KOPT-K1 (cell line): ENCODE data around the gene GNL2.
"Not testable (repeated sequence)": the region's sequence is repeated elsewhere in the genome, so short reads cannot be mapped to it uniquely, and the experiment has no call there.

ENCODE experiments used
- H3K27ac ChIP-seq: fragments of 200-600 bp; sonication (generic); 2 replicates; pipeline ENCODE4 v1.5.1; 2016; ENCODE audit warnings: antibody characterized with exemption, mild to moderate bottlenecking, low read depth, low read length; ENCODE audit not compliant: poor library complexity, severe bottlenecking
- H3K36me3 ChIP-seq: fragments of 200-600 bp; sonication (generic); 2 replicates; pipeline ENCODE4 v1.5.1; 2017; ENCODE audit warnings: antibody characterized with exemption, mild to moderate bottlenecking, low read length, moderate library complexity; ENCODE audit not compliant: insufficient read depth
- H3K9me3 ChIP-seq: fragments of 200-600 bp; sonication (generic); 2 replicates; pipeline ENCODE4 v1.5.1; 2017; ENCODE audit warnings: antibody characterized with exemption, low read length, mild to moderate bottlenecking; ENCODE audit not compliant: insufficient read depth, poor library complexity, severe bottlenecking

The GNL2 gene

GRCh38 chr1:37557402-37557801 is 38.3 kb downstream of the GNL2 start:
- no peak overlapping the region for H3K27ac ChIP-seq
- peaks cover 14% of the 10 kb centered on the region; the same call in 1 of the 2 replicates for H3K36me3 ChIP-seq
- H3K9me3 ChIP-seq = peaks cover 8% of the 10 kb centered on the region

GRCh38 chr1:37556712-37557196 is 39.0 kb downstream of the GNL2 start, which contains the start of gene DNALI1:
TSS of gene DNALI1 (plus strand) at chr1:37556940. CDS start at chr1:37556995, 55 bp downstream.
- no peak within 1 kb of the TSS for H3K27ac ChIP-seq
- peaks cover 14% of the 10 kb centered on the region for H3K36me3 ChIP-seq
- H3K9me3 ChIP-seq = peaks cover 8% of the 10 kb centered on the region

GRCh38 chr1:37553927-37554808 is 41.6 kb downstream of the GNL2 start, which contains the start of gene SNIP1:
TSS of gene SNIP1 (minus strand) at chr1:37554293. CDS start at chr1:37554229, 64 bp downstream.
- peaks cover 8% of the 10 kb centered on the region for H3K9me3 ChIP-seq
- peaks cover 35% of the 10 kb centered on the region for H3K36me3 ChIP-seq
- H3K27ac ChIP-seq = peak within 1 kb of the TSS; percentile 72

- Histone ChIP-seq H3K9me3 (peaks cover 8% of the 10 kb centered on the region), H3K27ac (peak overlapping the region; percentile 72), H3K36me3 (peaks cover 41% of the 10 kb centered on the region)
These were observed 42.2 kb downstream of the GNL2 start for GRCh38 chr1:37553598-37553926.

GRCh38 chr1:37549341-37549740 is 46.4 kb downstream of the GNL2 start:
- Histone ChIP-seq H3K27ac (no peak overlapping the region), H3K36me3 (peaks cover 82% of the 10 kb centered on the region), H3K9me3 (peaks cover 1% of the 10 kb centered on the region)

DNA sequence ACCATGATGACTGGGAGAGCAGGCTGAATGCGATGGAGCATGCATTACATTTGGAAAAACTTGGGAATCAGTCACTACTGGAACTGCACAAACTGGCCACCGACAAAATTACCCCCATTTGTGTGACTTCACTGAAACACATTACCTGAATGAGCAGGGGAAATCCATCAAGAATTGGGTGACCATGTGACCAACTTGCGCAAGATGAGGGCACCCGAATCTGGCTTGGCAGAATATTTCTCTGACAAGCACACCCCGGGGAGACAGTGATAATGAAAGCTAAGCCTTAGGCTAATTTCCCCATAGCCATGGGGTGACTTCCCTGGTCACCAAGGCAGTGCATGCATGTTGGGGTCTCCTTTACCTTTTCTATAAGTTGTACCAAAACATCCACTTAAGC is 50.7 kb downstream of the GNL2 start:
- Histone ChIP-seq H3K27ac (no peak overlapping the region), H3K36me3 (peaks cover 95% of the 10 kb centered on the region)

GRCh38 chr1:37544530-37544929 is 51.2 kb downstream of the GNL2 start:
- peaks cover 95% of the 10 kb centered on the region for H3K36me3 ChIP-seq

More for the DNA sequence above, 50.7 kb downstream of the GNL2 start:
- H3K9me3 ChIP-seq = no peaks in the 10 kb centered on the region

GRCh38 chr1:37540036-37540785 is 55.5 kb downstream of the GNL2 start:
- no peaks in the 10 kb centered on the region for H3K9me3 ChIP-seq
- H3K27ac ChIP-seq = no peak overlapping the region
- H3K36me3 ChIP-seq = peaks cover 97% of the 10 kb centered on the region

More at GRCh38 chr1:37544530-37544929, 51.2 kb downstream of the GNL2 start:
- Histone ChIP-seq H3K9me3 (no peaks in the 10 kb centered on the region), H3K27ac (no peak overlapping the region)

- not testable (repeated sequence) for H3K27ac ChIP-seq, H3K9me3 ChIP-seq
- H3K36me3 ChIP-seq = peaks cover 95% of the 10 kb centered on the region
These were observed 56.6 kb downstream of the GNL2 start for GRCh38 chr1:37539154-37539553.

GRCh38 chr1:37537378-37537777 is 58.4 kb downstream of the GNL2 start:
- Histone ChIP-seq H3K36me3 (peaks cover 91% of the 10 kb centered on the region), H3K9me3 (no peaks in the 10 kb centered on the region), H3K27ac (no peak overlapping the region)

DNA sequence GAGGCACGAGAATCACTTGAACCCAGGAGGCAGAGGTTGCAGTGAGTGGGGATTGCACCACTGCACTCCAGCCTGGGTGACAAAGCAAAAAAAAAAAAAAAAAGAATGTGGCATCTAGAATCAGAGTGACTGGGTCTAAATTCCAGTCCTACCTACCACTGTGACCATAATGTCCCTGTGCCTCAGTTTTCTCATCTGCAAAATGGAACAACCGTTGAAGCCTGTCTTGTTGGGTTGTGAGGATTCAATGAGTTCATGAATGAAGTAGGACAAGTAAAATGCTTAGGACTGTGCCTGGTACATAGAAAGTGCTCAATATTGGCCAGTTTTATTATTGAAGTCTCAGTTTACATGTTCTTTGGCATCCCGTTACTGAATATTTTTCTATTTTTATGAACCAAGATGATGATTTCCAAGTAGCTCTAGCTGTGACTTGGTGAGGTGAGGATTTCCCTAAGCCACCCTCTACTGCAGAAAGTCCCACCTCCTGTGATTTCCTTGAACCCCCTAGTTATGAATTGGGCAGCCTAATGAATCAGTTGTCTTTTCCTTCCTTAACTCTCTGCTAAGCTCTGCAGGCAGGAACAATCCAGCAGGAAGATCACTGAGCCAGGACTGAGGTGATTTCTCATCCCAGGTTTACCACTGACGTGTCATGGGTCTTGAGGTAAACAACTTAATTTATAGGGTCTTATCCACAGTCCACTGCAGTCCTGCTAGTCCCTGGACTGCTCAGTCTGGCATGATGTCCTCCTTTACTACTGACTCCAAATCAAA is 62.2 kb downstream of the GNL2 start:
- H3K36me3 ChIP-seq = peaks cover 53% of the 10 kb centered on the region
- no peaks in the 10 kb centered on the region for H3K9me3 ChIP-seq
- no peak overlapping the region for H3K27ac ChIP-seq

DNA sequence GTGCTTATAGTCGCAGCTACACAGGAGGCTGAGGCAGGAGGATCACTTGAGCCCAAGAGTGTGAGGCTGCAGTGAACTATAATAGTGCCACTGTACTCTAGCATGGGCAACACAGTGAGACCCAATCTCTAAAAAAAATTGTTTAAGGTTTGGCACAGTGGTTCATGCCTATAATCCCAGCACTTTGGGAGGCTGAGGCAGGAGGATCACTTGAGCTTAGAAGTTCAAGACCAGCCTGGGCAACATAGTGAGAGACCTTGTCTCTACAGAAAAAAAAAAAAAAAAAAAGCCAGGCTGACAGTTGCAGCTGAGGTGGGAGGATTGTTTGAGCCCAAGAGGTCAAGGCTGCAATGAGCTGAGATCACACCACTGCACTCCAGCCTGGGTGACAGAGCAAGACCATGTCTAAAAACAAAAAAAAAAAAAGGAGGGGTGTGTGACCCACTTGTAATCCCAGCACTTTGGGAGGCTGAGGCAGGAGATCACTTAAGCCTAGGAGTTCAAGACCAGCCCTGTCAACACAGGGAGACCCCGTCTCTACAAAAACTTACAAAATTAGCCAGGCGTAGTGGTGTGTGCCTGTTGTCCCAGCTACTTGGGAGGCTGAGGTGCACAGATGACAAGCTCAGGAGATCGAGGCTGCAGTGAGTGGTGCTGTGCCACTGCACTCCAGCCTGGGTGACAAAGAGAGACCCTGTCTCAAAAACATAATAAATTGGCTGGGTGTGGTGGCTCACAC is 63.1 kb downstream of the GNL2 start:
- H3K27ac ChIP-seq, H3K9me3 ChIP-seq: not testable (repeated sequence)
- peaks cover 44% of the 10 kb centered on the region for H3K36me3 ChIP-seq

GRCh38 chr1:37529888-37530287 is 65.8 kb downstream of the GNL2 start:
- H3K9me3 ChIP-seq, H3K27ac ChIP-seq: not testable (repeated sequence)
- H3K36me3 ChIP-seq = peaks cover 19% of the 10 kb centered on the region; the same call in 1 of the 2 replicates

GRCh38 chr1:37519613-37520012 is 76.1 kb downstream of the GNL2 start:
- Histone ChIP-seq H3K9me3 (no peaks in the 10 kb centered on the region), H3K27ac (peak overlapping the region; percentile 61), H3K36me3 (no peaks in the 10 kb centered on the region)
